Measurements from ENCODE around the gene GPC6.

DNA sequence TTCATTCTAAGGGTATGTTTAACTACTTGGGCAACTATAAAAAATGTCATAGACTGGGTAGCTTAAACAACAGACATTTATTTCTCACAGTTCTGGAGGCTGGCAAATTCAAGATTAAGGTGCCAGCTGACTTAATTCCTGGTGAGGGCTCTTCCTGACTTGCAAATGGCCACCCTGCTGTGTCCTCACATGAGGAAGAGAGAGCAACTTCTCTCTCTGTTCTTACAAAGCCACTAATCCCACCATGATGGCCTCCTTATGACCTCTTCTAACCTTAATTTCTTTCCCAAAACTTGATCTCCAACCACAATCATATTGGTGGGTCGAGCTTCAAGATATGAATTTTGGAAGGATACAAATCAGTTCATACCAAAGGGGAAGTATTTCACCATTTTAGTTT lies 853.9 kb downstream of the GPC6 start:
- TF ChIP-seq, protein P1, sequence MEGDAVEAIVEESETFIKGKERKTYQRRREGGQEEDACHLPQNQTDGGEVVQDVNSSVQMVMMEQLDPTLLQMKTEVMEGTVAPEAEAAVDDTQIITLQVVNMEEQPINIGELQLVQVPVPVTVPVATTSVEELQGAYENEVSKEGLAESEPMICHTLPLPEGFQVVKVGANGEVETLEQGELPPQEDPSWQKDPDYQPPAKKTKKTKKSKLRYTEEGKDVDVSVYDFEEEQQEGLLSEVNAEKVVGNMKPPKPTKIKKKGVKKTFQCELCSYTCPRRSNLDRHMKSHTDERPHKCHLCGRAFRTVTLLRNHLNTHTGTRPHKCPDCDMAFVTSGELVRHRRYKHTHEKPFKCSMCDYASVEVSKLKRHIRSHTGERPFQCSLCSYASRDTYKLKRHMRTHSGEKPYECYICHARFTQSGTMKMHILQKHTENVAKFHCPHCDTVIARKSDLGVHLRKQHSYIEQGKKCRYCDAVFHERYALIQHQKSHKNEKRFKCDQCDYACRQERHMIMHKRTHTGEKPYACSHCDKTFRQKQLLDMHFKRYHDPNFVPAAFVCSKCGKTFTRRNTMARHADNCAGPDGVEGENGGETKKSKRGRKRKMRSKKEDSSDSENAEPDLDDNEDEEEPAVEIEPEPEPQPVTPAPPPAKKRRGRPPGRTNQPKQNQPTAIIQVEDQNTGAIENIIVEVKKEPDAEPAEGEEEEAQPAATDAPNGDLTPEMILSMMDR (IDR thresholded peaks at IDR 0.05; ENCODE audit: insufficient read depth, low read depth, low read length): no peak
- no peak for TF ChIP-seq EZH2 (IDR thresholded peaks at IDR 0.05; ENCODE audit: insufficient read depth, low read length)

All from astrocyte (in vitro differentiated cells and primary cell).